Activated CD8-positive, alpha-beta T cell treated with anti-CD3 and anti-CD28 coated beads for 36 hours (primary cell): ENCODE data around the gene SZT2. TPM values are rescaled to one million over a fixed set of nuclear protein-coding genes. Genes with fewer than 3 reads are reported as not detected.

Experiments used
- ATAC-seq: fragments of 200-7000 bp; cut with Tn5 transposase; one replicate; pipeline ENCODE4 v1.10.0; 2021; ENCODE audit warnings: mild to moderate bottlenecking, moderate library complexity
- CTCF ChIA-PET: fragments of 350-600 bp; sonication (Branson Sonifier 250); formaldehyde crosslinking; loops from one replicate; lab custom pipeline; 2021; ENCODE audit warnings: antibody characterized with exemption; lab: Charles Lee
- POLR2A ChIA-PET: fragments of 350-600 bp; sonication (Branson Sonifier 250); formaldehyde crosslinking; loops from one replicate; lab custom pipeline; 2021; ENCODE audit warnings: antibody characterized with exemption; lab: Charles Lee
- DNase-seq: peaks from one replicate; pipeline ENCODE4 v3.0.0-alpha.2; 2020
- H3K27ac Mint-ChIP-seq: one replicate; pipeline ENCODE4 v1.8.0; 2021; ENCODE audit warnings: mild to moderate bottlenecking, mixed read lengths
- H3K27me3 Mint-ChIP-seq: one replicate; pipeline ENCODE4 v1.8.0; 2021; ENCODE audit warnings: mixed read lengths
- H3K36me3 Mint-ChIP-seq: one replicate; pipeline ENCODE4 v1.8.0; 2021; ENCODE audit warnings: low read depth, mixed read lengths
- H3K4me1 Mint-ChIP-seq: one replicate; pipeline ENCODE4 v1.8.0; 2021; ENCODE audit warnings: low read depth, mixed read lengths
- H3K4me3 Mint-ChIP-seq: one replicate; pipeline ENCODE4 v1.8.0; 2021; ENCODE audit warnings: mild to moderate bottlenecking, moderate library complexity, mixed read lengths
- H3K9me3 Mint-ChIP-seq: one replicate; pipeline ENCODE4 v1.8.0; 2021; ENCODE audit warnings: mixed read lengths
- CTCF ChIP-seq: fragments of 200-600 bp; IDR thresholded peaks from one replicate; pipeline ENCODE4 v1.8.0; 2022; ENCODE audit warnings: antibody characterized with exemption, mild to moderate bottlenecking
- intact Hi-C: fragments of 100-400 bp; cut with micrococcal nuclease; formaldehyde crosslinking; loops from one replicate; pipeline ENCODE4 v1.10.0; 2022
- total RNA-seq, 2 experiments: library from RNA; stranded (reverse); gene quantifications; one replicate each; pipeline ENCODE4 v1.2.3, GENCODE V29; 2021

SZT2 gene
- total RNA-seq, 2 experiments from 2014 or later = 30.1 to 33.3 TPM

- Mint-ChIP-seq H3K4me3 (no peak overlapping the region), H3K36me3 (peaks cover 8% of the 10 kb centered on the region), H3K9me3 (no peaks in the 10 kb centered on the region), H3K27ac (no peak overlapping the region), H3K27me3 (no peaks in the 10 kb centered on the region), H3K4me1 (no peaks in the 10 kb centered on the region)
- ChIA-PET CTCF (no interaction called here), POLR2A (no interaction called here)
- DNase-seq = no peak
- TF ChIP-seq CTCF = no peak
- intact Hi-C loops = no loop called here
- ATAC-seq = no peak
Measured at GRCh38 chr1:43430831-43431230, 41.1 kb downstream of the SZT2 start.

- Mint-ChIP-seq H3K9me3 (no peaks in the 10 kb centered on the region), H3K27ac (no peak overlapping the region), H3K36me3 (peaks cover 7% of the 10 kb centered on the region), H3K4me3 (no peak overlapping the region), H3K4me1 (no peaks in the 10 kb centered on the region), H3K27me3 (no peaks in the 10 kb centered on the region)
- TF ChIP-seq CTCF = no peak
- intact Hi-C loops = no loop called here
- ChIA-PET CTCF (no interaction called here), POLR2A (no interaction called here)
- DNase-seq = no peak
- no peak for ATAC-seq
Measured at GRCh38 chr1:43431676-43432075, 42.0 kb downstream of the SZT2 start.

GRCh38 chr1:43432171-43432860 is 42.6 kb downstream of the SZT2 start:
- Mint-ChIP-seq H3K27ac (no peak overlapping the region), H3K4me1 (no peaks in the 10 kb centered on the region), H3K27me3 (no peaks in the 10 kb centered on the region), H3K36me3 (peaks cover 5% of the 10 kb centered on the region), H3K9me3 (no peaks in the 10 kb centered on the region), H3K4me3 (no peak overlapping the region)
- intact Hi-C loops = no loop called here
- TF ChIP-seq CTCF = no peak
- ATAC-seq (no peak), DNase-seq (no peak)
- POLR2A ChIA-PET = no interaction called here
- CTCF ChIA-PET = no interaction called here

- no peaks in the 10 kb centered on the region for H3K4me1 Mint-ChIP-seq
- CTCF ChIA-PET = no interaction called here
- no peak overlapping the region for H3K4me3 Mint-ChIP-seq
- H3K36me3 Mint-ChIP-seq = peaks cover 5% of the 10 kb centered on the region
- DNase-seq = no peak
- TF ChIP-seq CTCF = no peak
- no peaks in the 10 kb centered on the region for H3K27me3 Mint-ChIP-seq
- no peak overlapping the region for H3K27ac Mint-ChIP-seq
- intact Hi-C loops = no loop called here
- no peak for ATAC-seq
- no peaks in the 10 kb centered on the region for H3K9me3 Mint-ChIP-seq
- POLR2A ChIA-PET = interaction anchor here (0.9 kb wide), 1 partner anchor 21 kb away, joined by 4 read pairs; the partner anchor contains the start of gene HYI
Measured at GRCh38 chr1:43432907-43433306, 43.2 kb downstream of the SZT2 start.

- ChIA-PET CTCF (no interaction called here), POLR2A (no interaction called here)
- DNase-seq (no peak), ATAC-seq (no peak)
- H3K27ac Mint-ChIP-seq = no peak overlapping the region
- intact Hi-C loops = no loop called here
- H3K36me3 Mint-ChIP-seq = peaks cover 11% of the 10 kb centered on the region
- no peak overlapping the region for H3K4me3 Mint-ChIP-seq
- H3K4me1 Mint-ChIP-seq = no peaks in the 10 kb centered on the region
- no peaks in the 10 kb centered on the region for H3K9me3 Mint-ChIP-seq
- no peaks in the 10 kb centered on the region for H3K27me3 Mint-ChIP-seq
- no peak for TF ChIP-seq CTCF
Measured at GRCh38 chr1:43434256-43434655, 44.6 kb downstream of the SZT2 start.
